HepG2 (cell line): ENCODE measurements around the gene GSS. TPM values are rescaled to one million over a fixed set of nuclear protein-coding genes. Genes with fewer than 3 reads are reported as not detected.

Experiments used
- ATAC-seq: fragments of 200-7000 bp; cut with Tn5 transposase; 3 replicates; pipeline ENCODE4 v1.9.1; 2020; ENCODE audit warnings: mild to moderate bottlenecking, moderate library complexity
- BruUV-seq: library from RNA; stranded (reverse); fragments of 400-500 nt; replicated peaks from 2 replicates; lab custom pipeline; 2021; lab: Mats Ljungman, UMichigan
- CTCF ChIA-PET: fragments of 300-600 bp; formaldehyde crosslinking; extraction: SDS; loops from one replicate; lab custom pipeline; 2021; ENCODE audit warnings: low total read pairs, inconsistent platforms, low intra/inter-chr PET ratio; lab: Yijun Ruan, JAX
- POLR2A ChIA-PET: fragments of 350-600 bp; sonication (Branson Sonifier 250); formaldehyde crosslinking; loops from one replicate; lab custom pipeline; 2020; ENCODE audit warnings: antibody characterized with exemption, inconsistent platforms; lab: Yijun Ruan, JAX
- DNase-seq: peaks from one replicate; pipeline ENCODE4 v3.0.0-alpha.2; 2015; ENCODE audit warnings: low spot score
- FAIRE-seq: peaks from 3 replicates; lab custom pipeline; 2011; peaks lifted over from hg19 to GRCh38; lab: Jason Lieb, UNC
- H2AFZ ChIP-seq: one replicate; pipeline ENCODE4 v1.6.1; 2011; ENCODE audit warnings: low read length, inconsistent platforms
- H3K27ac ChIP-seq: fragments of 300-600 bp; 3 replicates; pipeline ENCODE4 v1.8.0; 2011; ENCODE audit warnings: mixed run types, mild to moderate bottlenecking, mixed read lengths, low read length, inconsistent platforms; ENCODE audit not compliant: insufficient read depth; ENCODE audit errors: extremely low read length
- H3K27me3 ChIP-seq, 2 experiments: fragments of 200-600 bp in 1 of 2; 2 replicates in 1 of 2; 3 replicates in 1 of 2; pipeline versions ENCODE4 v1.6.0 to v1.8.0; 2011; ENCODE audit warnings: low read length in 2 of 2, mild to moderate bottlenecking in 2 of 2, moderate library complexity in 2 of 2, inconsistent platforms in 1 of 2; ENCODE audit not compliant: insufficient read depth in 2 of 2, control insufficient read depth in 1 of 2
- H3K36me3 ChIP-seq, 2 experiments: fragments of 200-600 bp in 1 of 2; replicated peaks in 1 of 2; 2 replicates in 1 of 2; 3 replicates in 1 of 2; pipeline versions ENCODE4 v1.5.1 to v1.8.0; 2011; ENCODE audit warnings: low read length in 2 of 2, inconsistent platforms in 1 of 2; ENCODE audit not compliant: insufficient read depth in 2 of 2, control insufficient read depth in 1 of 2
- H3K4me1 ChIP-seq: 2 replicates; pipeline ENCODE4 v1.5.1; 2012; ENCODE audit warnings: low read length, inconsistent platforms; ENCODE audit not compliant: insufficient read depth
- H3K4me2 ChIP-seq: 2 replicates; pipeline ENCODE4 v1.6.0; 2011; ENCODE audit warnings: low read depth, low read length, inconsistent platforms
- H3K4me3 ChIP-seq, 3 experiments: fragments of 200-600 bp in 1 of 3; sonication (generic), shearing (Covaris generic) in 1 of 3; replicated peaks in 1 of 3; 2 replicates each; pipeline ENCODE4 v1.5.1; 2011 to 2016; ENCODE audit warnings: low read length in 3 of 3, inconsistent platforms in 2 of 3, low read depth in 2 of 3, mild to moderate bottlenecking in 2 of 3, control low read depth in 1 of 3, mixed read lengths in 1 of 3; ENCODE audit not compliant: insufficient read depth in 1 of 3
- H3K79me2 ChIP-seq: one replicate; pipeline ENCODE4 v1.6.1; 2011; ENCODE audit warnings: low read length, inconsistent platforms; ENCODE audit not compliant: insufficient read depth
- H3K9ac ChIP-seq: 2 replicates; pipeline ENCODE4 v1.6.0; 2011; ENCODE audit warnings: mild to moderate bottlenecking, low read depth, low read length, inconsistent platforms; ENCODE audit not compliant: insufficient read depth
- H3K9me3 ChIP-seq: 2 replicates; pipeline ENCODE4 v1.5.1; 2012; ENCODE audit warnings: mild to moderate bottlenecking, low read length
- H4K20me1 ChIP-seq: 2 replicates; pipeline ENCODE4 v1.6.0; 2011; ENCODE audit warnings: inconsistent platforms, mild to moderate bottlenecking, low read length, moderate library complexity; ENCODE audit not compliant: insufficient read depth
- HOXD1 ChIP-seq: sonication (generic); formaldehyde crosslinking; IDR thresholded peaks from 2 replicates; pipeline ENCODE4 v1.5.0; 2020; ENCODE audit warnings: missing genetic modification reagents
- PHF5A ChIP-seq: IDR thresholded peaks from one replicate; pipeline ENCODE4 v1.6.1; 2018; ENCODE audit warnings: low read depth, missing genetic modification reagents; ENCODE audit not compliant: unreplicated experiment
- RARG ChIP-seq: sonication (generic); formaldehyde crosslinking; IDR thresholded peaks from 2 replicates; pipeline ENCODE4 v1.4.0; 2020; ENCODE audit warnings: low read depth, mild to moderate bottlenecking, missing genetic modification reagents
- SRSF4 ChIP-seq: fragments of 200-400 bp; formaldehyde crosslinking; IDR thresholded peaks from one replicate; pipeline ENCODE4 v1.6.1; 2018; ENCODE audit warnings: mild to moderate bottlenecking, low read depth, low read length, moderate library complexity; ENCODE audit not compliant: poor library complexity, severe bottlenecking
- TEAD3 ChIP-seq: optimal IDR thresholded peaks from 2 replicates; pipeline ENCODE3; 2016; ENCODE audit warnings: borderline replicate concordance
- ZC3H13 ChIP-seq: sonication (generic); formaldehyde crosslinking; IDR thresholded peaks from 2 replicates; pipeline ENCODE4 v1.8.1; 2023; ENCODE audit warnings: mild to moderate bottlenecking, missing genetic modification reagents, moderate library complexity
- ZNF598 ChIP-seq: sonication (generic); formaldehyde crosslinking; IDR thresholded peaks from 2 replicates; pipeline ENCODE4 v1.5.1; 2020; ENCODE audit warnings: mild to moderate bottlenecking, missing genetic modification reagents, borderline replicate concordance
- ZNF713 ChIP-seq: sonication (generic); formaldehyde crosslinking; IDR thresholded peaks from 2 replicates; pipeline ENCODE4 v1.4.0; 2020; ENCODE audit warnings: mild to moderate bottlenecking, missing genetic modification reagents
- WGBS: methylation state at CpG from one replicate; pipeline ENCODE4 v1.1.6; 2017; ENCODE audit warnings: low lambda C conversion rate; 5-methylcytosine and 5-hydroxymethylcytosine counted together
- in situ Hi-C: cut with HindIII; loops from 2 replicates; pipeline ENCODE4 v1.10.0; 2017; ENCODE audit warnings: low pct_unique_long_range_greater_than_20kb; ENCODE audit not compliant: extremely low pct_ligation_motif_present
- intact Hi-C: fragments of 100-400 bp; cut with micrococcal nuclease; formaldehyde crosslinking; loops from one replicate; pipeline ENCODE4 v1.10.0; 2022; ENCODE audit not compliant: unreplicated experiment
- polyA plus RNA-seq, 8 experiments: library from polyadenylated mRNA; depleted of rRNA in 3 of 8; stranded (reverse) in 7 of 8; unstranded in 1 of 8; fragments of >200 nt; fragmentation: Illumina TruSeq in 4 of 8; extraction: Trizol in 4 of 8; gene quantifications; 2 replicates each; pipeline versions ENCODE4 v1.2.1 to v1.2.3, GENCODE V29; 2011 to 2016; ENCODE audit warnings: low read depth in 4 of 8, missing spikeins in 1 of 8, mixed read lengths in 1 of 8; ENCODE audit not compliant: insufficient read depth in 1 of 8
- total RNA-seq, 5 experiments: library from RNA; depleted of rRNA; stranded (reverse); fragments of >200 nt; fragmentation: Illumina TruSeq; extraction: Trizol; gene quantifications; 2 replicates each; pipeline ENCODE4 v1.2.3, GENCODE V29; 2016; ENCODE audit warnings: low read depth in 1 of 5
- TF ChIP-seq, protein P1 (sequence below): sonication (generic); formaldehyde crosslinking; IDR thresholded peaks from 2 replicates; pipeline ENCODE4 v1.5.0; 2020; ENCODE audit warnings: mild to moderate bottlenecking, missing genetic modification reagents
- TF ChIP-seq, protein P2 (sequence below): sonication (generic); formaldehyde crosslinking; IDR thresholded peaks from 2 replicates; pipeline ENCODE4 v1.8.1; 2023; ENCODE audit warnings: mild to moderate bottlenecking, missing genetic modification reagents
- TF ChIP-seq, protein P3 (sequence below): sonication (generic); formaldehyde crosslinking; IDR thresholded peaks from 2 replicates; pipeline ENCODE4 v1.8.1; 2023; ENCODE audit warnings: mild to moderate bottlenecking, missing genetic modification reagents, borderline replicate concordance
- TF ChIP-seq, protein P4 (sequence below): sonication (generic); formaldehyde crosslinking; IDR thresholded peaks from 2 replicates; pipeline ENCODE4 v1.4.0; 2020; ENCODE audit warnings: mild to moderate bottlenecking, missing genetic modification reagents, borderline replicate concordance
- TF ChIP-seq, protein P5 (sequence below): sonication (generic); formaldehyde crosslinking; IDR thresholded peaks from 2 replicates; pipeline ENCODE4 v1.8.0; 2022; ENCODE audit warnings: low read depth, missing genetic modification reagents
- TF ChIP-seq, protein P6 (sequence below): sonication (generic); formaldehyde crosslinking; conservative IDR thresholded peaks from 2 replicates; pipeline ENCODE4 v1.4.0; 2020; ENCODE audit warnings: missing genetic modification reagents

Gene GSS
- total and polyA plus RNA-seq, 2 of the 13 experiments (the other 11 are each of a cell fraction or from before 2014, with no cell fraction given) = 80.1 to 102 TPM

DNA sequence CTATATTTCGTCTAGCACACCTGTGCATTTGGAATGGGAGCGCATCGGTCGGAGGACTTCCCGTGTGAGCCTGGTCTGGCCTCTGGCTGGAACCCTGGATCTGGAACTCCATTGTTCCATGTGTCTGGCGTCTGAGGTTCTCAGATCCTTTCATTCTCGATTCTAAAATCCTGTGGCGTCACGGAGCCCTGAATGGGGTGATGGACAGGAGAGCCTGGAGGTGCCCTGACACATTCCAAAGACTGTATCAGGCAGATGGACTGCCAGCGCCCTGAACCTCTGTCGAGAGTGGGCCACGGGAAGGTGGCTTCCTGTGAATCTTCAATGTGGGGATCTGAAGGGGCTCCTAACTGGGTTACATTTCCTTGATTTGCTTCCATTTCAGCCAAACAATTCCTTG lies 20.7 kb upstream of the GSS start:
- CTCF ChIA-PET = no interaction called here
- POLR2A ChIA-PET = interaction anchor here (1.9 kb wide), 1 partner anchor 21 kb away, joined by 7 read pairs; the partner anchor contains the start of genes GSS and MYH7B
- Histone ChIP-seq H4K20me1 (no peaks in the 10 kb centered on the region), H3K4me1 (peaks cover 27% of the 10 kb centered on the region), H3K9ac (no peak overlapping the region), H3K36me3 (no peaks in the 10 kb centered on the region), H3K4me3 (no peak overlapping the region), H3K79me2 (no peaks in the 10 kb centered on the region), H3K27ac (no peak overlapping the region), H3K27me3 (peaks cover 2 to 7% of the 10 kb centered on the region in 2 experiments; a peak in 1 of 5 replicates), H3K9me3 (no peaks in the 10 kb centered on the region), H2AFZ (no peak overlapping the region), H3K4me2 (no peak overlapping the region)
- intact Hi-C loops (loop anchor here (5.0 kb wide), 1 partner anchor 286 kb away; no protein-coding TSS in a partner anchor), in situ Hi-C loops (no loop called here)
- FAIRE-seq (no peak), DNase-seq (no peak), ATAC-seq (no peak)
- TF ChIP-seq ZC3H13 (CRISPR knock-in tag) (no peak), PHF5A (CRISPR knock-in tag) (no peak), ZNF713 (CRISPR knock-in tag) (no peak), SRSF4 (no peak), HOXD1 (CRISPR knock-in tag) (no peak), RARG (CRISPR knock-in tag) (no peak), TEAD3 (CRISPR knock-in tag) (no peak), ZNF598 (CRISPR knock-in tag) (no peak)
- TF ChIP-seq, protein P1, sequence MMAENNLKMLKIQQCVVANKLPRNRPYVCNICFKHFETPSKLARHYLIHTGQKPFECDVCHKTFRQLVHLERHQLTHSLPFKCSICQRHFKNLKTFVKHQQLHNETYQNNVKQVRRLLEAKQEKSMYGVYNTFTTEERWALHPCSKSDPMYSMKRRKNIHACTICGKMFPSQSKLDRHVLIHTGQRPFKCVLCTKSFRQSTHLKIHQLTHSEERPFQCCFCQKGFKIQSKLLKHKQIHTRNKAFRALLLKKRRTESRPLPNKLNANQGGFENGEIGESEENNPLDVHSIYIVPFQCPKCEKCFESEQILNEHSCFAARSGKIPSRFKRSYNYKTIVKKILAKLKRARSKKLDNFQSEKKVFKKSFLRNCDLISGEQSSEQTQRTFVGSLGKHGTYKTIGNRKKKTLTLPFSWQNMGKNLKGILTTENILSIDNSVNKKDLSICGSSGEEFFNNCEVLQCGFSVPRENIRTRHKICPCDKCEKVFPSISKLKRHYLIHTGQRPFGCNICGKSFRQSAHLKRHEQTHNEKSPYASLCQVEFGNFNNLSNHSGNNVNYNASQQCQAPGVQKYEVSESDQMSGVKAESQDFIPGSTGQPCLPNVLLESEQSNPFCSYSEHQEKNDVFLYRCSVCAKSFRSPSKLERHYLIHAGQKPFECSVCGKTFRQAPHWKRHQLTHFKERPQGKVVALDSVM (CRISPR knock-in tag) = no peak
- TF ChIP-seq, protein P2, sequence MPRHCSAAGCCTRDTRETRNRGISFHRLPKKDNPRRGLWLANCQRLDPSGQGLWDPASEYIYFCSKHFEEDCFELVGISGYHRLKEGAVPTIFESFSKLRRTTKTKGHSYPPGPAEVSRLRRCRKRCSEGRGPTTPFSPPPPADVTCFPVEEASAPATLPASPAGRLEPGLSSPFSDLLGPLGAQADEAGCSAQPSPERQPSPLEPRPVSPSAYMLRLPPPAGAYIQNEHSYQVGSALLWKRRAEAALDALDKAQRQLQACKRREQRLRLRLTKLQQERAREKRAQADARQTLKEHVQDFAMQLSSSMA (CRISPR knock-in tag) = no peak
- TF ChIP-seq, protein P3, sequence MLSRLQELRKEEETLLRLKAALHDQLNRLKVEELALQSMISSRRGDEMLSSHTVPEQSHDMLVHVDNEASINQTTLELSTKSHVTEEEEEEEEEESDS (CRISPR knock-in tag) = no peak
- TF ChIP-seq, protein P4, sequence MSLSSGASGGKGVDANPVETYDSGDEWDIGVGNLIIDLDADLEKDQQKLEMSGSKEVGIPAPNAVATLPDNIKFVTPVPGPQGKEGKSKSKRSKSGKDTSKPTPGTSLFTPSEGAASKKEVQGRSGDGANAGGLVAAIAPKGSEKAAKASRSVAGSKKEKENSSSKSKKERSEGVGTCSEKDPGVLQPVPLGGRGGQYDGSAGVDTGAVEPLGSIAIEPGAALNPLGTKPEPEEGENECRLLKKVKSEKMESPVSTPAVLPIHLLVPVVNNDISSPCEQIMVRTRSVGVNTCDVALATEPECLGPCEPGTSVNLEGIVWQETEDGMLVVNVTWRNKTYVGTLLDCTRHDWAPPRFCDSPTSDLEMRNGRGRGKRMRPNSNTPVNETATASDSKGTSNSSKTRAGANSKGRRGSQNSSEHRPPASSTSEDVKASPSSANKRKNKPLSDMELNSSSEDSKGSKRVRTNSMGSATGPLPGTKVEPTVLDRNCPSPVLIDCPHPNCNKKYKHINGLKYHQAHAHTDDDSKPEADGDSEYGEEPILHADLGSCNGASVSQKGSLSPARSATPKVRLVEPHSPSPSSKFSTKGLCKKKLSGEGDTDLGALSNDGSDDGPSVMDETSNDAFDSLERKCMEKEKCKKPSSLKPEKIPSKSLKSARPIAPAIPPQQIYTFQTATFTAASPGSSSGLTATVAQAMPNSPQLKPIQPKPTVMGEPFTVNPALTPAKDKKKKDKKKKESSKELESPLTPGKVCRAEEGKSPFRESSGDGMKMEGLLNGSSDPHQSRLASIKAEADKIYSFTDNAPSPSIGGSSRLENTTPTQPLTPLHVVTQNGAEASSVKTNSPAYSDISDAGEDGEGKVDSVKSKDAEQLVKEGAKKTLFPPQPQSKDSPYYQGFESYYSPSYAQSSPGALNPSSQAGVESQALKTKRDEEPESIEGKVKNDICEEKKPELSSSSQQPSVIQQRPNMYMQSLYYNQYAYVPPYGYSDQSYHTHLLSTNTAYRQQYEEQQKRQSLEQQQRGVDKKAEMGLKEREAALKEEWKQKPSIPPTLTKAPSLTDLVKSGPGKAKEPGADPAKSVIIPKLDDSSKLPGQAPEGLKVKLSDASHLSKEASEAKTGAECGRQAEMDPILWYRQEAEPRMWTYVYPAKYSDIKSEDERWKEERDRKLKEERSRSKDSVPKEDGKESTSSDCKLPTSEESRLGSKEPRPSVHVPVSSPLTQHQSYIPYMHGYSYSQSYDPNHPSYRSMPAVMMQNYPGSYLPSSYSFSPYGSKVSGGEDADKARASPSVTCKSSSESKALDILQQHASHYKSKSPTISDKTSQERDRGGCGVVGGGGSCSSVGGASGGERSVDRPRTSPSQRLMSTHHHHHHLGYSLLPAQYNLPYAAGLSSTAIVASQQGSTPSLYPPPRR = no peak
- TF ChIP-seq, protein P5, sequence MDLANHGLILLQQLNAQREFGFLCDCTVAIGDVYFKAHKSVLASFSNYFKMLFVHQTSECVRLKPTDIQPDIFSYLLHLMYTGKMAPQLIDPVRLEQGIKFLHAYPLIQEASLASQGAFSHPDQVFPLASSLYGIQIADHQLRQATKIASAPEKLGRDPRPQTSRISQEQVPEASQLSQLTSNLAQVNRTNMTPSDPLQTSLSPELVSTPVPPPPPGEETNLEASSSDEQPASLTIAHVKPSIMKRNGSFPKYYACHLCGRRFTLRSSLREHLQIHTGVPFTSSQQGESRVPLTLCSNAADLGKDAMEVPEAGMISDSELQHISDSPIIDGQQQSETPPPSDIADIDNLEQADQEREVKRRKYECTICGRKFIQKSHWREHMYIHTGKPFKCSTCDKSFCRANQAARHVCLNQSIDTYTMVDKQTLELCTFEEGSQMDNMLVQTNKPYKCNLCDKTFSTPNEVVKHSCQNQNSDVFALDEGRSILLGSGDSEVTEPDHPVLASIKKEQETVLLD (CRISPR knock-in tag) = no peak
- TF ChIP-seq, protein P6, sequence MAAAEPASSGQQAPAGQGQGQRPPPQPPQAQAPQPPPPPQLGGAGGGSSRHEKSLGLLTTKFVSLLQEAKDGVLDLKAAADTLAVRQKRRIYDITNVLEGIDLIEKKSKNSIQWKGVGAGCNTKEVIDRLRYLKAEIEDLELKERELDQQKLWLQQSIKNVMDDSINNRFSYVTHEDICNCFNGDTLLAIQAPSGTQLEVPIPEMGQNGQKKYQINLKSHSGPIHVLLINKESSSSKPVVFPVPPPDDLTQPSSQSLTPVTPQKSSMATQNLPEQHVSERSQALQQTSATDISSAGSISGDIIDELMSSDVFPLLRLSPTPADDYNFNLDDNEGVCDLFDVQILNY (CRISPR knock-in tag) = no peak
- 39% methylated on average over 12 of the region's 12 CpGs for WGBS
- BruUV-seq = no TSS peak
